Activated CD4-positive, CD25-positive, alpha-beta regulatory T cell treated with anti-CD3 and anti-CD28 coated beads, Interleukin-2, amount 50 U/mL, for 72 hours (primary cell): Measurements from ENCODE around the gene NEK1.
"Not testable (repeated sequence)": the region's sequence is repeated elsewhere in the genome, so short reads cannot be mapped to it uniquely, and the experiment has no call there.

Experiments used
- DNase-seq: peaks from one replicate; pipeline ENCODE4 v3.0.0; 2021

The NEK1 gene

DNA sequence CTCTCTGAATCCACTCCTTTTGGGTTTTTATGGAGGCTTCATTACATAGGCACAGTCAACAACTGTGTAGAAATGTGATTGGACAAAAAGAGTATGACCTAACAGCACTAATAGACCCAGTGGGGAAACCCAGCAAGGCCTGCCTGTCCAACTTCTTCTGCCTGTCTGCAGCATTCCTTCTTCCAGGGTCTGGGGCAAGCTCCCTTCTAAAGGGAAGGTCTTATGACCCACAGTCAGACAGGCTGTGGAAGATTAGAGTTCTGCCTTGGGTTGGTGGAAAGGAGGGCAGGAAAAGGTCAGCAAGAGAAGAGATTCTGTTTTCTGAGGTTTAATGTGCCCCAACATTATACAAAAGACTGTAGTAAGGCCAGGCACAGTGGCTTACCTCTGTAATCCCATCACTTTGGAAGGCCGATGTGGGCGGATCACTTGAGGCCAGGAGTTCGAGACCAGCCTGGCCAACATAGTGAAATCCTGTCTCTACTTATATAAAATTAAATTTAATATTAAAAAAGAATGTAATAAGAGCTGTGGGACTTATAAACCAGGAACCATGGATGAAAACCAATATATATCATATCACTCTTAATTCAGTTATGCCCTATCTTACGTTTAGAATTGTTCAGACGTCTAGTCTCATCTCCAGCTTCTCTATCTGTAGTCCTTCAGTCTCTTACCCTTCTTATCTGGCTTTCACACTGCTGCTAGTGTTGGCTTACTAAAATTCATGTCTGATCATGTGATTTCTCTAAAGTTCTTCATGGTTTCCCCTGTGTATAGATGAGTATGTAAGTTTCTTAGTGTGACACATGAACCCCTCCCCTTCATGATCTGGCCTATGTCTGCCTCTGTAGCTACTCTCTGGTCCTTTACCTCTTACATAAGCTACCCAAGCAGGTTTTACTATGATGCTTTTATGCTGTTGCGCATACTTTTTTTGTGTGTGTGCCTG, 14.2 kb upstream of the NEK1 start:
- no peak for DNase-seq

DNA sequence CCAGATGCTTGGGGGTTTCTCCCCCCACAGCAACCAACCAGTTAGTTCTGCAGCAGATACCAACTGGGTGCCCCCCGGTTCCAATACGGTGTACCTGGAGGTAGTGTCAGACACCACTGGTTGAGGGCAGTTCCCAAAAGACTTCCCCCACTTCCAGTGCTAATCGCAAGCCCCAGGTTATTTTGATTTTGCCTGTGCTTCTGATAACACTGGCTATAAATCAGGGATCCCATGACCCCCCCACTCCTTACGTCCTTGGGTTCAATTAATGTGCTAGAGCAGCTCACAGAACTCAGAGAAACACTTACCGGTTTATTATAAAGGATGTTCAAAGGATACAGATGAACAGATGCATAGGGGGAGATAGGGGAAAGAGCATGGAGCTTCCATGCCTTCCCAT, 13.5 kb upstream of the NEK1 start:
- no peak for DNase-seq

- DNase-seq, result not testable (repeated sequence)
Observed at GRCh38 chr4:169624012-169624411, 11.6 kb upstream of the NEK1 start.

DNA sequence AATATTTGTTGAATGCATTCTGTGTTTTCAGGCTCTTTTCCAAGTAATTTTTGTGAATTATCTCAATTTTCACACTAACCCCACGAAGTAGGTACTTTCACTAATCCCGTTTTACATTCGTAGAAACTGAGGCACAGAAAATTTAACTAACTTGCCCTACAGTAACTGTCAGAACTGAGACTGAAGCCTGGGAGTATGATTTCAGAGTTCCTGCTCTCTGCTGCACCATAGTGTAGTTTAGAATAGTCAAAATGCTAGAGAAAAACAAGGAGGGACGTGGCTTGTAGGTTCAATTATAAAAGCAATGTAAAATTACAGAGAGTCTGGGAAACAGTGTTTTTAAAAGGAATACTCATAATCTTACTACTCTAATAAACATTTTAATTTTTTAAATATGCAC, 10.2 kb upstream of the NEK1 start:
- DNase-seq, result no peak

DNA sequence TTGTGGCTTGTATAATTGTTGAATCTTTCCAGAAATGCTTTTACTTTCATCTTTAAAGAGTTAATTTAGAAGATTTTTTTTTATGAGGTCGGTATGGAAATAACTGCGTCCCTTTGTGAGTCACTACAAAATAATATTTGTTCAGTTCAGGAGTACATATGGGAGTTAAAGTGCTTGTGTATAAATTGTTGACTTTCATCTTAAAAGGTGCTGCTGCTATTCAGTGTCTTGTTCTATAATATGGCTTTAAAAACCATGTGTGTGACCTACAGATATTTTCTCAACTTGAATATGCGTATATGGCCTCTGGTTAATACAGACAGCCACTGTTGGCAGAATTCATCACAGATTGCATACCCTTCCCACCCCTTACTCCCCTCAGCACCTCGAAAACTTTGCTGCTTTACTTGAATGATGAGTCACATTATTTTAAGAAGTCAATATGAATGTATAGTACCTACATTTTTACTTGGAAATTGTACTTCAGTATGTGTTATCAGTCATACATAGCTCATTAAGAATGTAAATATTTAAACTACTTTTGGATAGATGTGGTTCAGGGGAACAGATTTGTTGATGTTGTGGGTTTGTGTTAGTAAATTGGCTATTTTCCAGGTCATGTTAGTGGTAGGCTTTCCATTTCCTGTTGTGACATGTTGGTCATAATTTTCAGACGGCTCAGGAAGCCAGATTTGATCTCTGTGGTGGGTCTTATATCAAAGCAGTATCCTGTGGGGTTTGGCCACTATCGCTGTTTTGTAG, 9.5 kb upstream of the NEK1 start:
- DNase-seq, result no peak

DNA sequence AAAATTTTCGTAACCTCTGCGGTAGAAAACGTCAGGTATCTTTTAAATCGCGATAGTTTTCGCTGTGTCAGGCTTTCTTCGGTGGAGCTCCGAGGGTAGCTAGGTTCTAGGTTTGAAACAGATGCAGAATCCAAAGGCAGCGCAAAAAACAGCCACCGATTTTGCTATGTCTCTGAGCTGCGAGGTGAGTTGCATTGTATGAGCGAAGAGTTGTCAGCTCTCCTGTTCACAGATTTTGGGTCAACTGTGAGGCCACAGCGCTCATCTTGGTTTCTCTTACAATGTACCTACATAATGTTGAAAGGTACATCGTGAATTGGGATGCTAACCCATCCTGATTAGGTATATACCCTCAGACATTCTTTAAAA, 8.5 kb upstream of the NEK1 start:
- DNase-seq, result no peak

DNA sequence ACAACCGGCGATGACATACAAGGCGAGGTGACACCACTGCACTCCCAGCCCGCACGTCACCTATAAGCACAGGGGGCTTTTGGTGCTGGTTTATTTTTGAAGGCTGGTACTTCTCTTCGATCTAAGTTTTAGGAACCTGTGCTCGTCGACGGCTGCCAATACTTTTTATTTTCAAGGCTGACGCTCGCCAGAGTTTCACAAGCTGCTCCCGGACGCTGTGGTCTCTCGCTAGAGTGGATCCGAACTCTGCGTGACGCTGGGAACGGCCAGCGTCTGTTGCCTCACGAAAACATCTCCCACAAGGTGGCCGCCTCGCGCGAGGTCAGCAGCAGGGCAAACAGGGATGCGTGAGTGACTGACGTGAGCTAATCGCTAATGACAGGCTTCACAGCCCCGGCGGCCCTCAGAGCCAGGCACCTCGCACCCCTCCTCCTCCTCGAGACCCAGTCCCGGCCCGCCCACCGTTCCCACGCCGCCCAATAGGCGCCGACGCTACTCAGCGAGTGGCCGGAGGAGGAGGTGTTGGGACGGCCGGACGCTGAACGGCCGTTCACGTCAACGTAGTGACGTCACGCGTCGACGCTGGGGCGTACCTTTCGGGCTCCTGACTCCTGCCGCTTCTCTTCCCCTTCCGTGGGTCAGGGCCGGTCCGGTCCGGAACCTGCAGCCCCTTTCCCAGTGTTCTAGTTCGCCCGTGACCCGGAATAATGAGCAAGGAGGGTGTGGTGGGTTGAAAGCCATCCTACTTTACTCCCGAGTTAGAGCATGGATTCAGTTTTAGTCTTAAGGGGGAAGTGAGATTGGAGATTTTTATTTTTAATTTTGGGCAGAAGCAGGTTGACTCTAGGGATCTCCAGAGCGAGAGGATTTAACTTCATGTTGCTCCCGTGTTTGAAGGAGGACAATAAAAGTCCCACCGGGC, 7.8 kb upstream of the NEK1 start, which contains the start of gene CLCN3:
Gene CLCN3, plus strand, starts transcription at position 621 of the 922 bp plus-strand sequence. CDS start 15,351 bp downstream, outside the sequence.
- peak; percentile 95 for DNase-seq

DNA sequence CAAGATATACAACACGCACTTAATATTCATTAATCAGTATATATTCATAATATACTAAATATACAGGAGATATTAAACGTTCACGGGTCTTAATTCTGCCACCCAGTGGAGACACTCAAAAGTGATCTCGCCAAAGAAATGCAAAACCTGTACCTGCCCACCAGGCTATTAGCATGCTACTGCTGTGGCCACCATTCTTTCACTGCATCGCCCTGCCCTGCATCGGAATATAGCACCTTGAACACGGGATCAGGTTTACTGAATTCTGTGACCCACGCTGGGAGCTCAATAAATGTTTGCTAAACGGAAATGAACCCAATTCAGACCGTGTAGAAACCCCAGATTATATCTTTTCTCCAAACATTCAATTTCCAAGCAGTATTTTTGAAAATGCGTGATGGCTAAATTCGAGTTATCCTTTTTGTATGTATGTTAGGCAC, 7.2 kb upstream of the NEK1 start:
- DNase-seq, result peak; percentile 50

GRCh38 chr4:169618986-169619385, 6.6 kb upstream of the NEK1 start:
- no peak for DNase-seq

DNA sequence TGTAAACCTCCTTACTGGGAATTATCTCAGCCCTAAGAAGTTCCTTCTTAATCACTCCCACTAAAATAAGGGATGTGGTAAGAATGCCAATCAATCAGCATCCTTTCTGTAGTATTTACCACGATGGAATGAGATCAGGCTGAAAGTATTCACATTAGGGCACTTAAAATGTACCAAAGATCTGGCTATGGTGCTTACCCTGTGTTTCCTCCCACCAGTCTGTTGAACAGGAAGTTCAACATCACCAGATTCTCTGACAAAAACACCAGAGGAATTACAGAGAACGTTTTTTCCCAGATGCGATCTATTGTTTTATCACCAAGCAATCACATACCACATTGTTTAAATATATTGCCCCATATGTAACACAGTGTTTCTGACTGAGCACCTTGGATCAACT, 5.9 kb upstream of the NEK1 start:
- no peak for DNase-seq

DNA sequence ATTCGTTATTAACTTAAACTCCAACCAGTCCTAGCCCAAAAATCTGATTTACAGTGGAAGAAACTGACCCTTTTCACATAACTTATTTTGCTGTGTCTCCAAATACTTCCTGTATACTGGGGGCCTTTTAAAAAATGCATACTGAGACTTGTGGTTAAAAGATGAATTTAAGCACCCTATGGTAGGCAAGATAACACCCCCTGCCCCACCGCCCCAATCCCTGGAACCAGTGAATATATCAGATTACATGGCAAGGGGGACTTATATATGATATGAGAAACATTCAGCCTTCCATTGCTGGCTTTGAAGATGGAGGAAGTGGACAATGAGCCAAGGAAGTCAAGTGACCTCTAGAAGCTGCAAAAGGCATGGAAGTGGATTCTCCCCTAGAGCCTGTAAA, 4.9 kb upstream of the NEK1 start:
- no peak for DNase-seq

- DNase-seq, result no peak
Observed at GRCh38 chr4:169616846-169617245, 4.5 kb upstream of the NEK1 start.

DNA sequence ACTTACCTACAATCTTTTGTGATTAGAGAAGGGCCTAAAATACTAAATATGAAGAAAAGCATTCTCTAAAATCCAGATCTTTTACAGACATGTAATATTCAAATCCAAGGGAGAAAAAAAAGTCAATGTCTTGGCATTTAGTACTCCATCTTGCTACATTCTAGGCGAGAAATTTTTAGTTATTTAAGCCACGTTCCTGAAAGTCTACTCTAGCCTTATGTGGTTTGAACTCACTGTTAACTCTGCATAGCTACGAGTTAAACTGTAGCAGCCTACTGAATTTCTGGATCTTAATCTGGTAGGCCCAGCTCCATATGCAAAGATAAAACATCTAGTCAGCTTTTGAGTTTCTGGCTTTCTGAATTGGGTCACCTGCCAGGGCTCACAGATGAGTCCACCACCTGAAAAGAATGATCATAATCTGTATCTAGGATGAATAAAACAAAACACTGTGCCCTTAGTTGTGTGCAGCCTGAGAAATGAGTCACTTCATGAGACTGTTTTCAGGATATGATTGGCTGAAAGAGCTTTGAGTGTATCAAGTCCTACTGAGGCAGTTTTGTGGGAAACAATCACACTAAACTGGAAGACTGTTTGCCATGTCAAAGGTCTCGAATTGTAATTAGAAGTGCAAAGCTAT, 3.2 kb upstream of the NEK1 start:
- no peak for DNase-seq

DNA sequence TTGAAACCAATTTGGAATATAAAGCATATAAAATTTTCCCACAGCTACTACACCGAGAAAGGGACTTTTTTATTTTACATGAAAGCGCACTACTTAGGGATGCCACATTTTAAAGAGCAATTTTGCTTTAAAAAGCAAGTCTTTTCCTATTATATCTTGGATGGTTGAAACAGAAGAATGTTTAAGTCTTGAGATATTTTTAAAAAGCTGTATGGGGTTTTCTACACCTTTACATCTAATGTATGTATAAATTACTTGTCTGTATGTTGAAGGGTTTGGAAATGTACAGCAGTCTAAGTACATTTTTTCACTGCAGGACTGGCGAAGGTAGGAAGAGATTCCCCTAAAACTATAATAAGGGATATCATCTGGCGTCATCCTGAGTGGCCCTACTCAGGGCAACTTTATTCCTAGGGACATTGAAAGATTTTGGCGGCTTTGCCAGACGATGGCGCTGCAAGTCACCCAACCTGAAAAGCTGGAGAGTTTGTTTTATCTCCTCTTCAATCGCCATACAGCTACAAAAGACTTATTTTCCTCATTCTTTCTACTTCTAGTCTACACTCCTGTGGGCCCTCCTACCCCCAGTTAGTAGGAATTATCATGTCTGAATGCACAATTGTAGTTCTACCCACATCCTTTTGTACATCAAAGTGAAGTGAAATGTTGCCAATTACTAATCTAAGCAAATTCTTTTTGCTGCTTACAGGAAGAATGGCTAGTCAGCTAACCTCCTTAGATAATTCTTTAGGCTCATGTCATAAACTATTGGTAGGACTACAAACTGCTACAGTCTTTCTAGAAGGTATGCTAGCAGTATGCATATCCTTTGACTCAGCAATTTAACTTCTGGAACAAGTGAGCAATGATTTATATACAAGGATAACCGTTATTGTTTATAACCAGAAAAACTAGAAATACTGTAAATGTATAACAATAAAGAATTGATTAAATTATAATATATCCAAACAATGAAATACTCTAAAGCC, 782 bp upstream of the NEK1 start:
- peak; percentile 65 for DNase-seq

GRCh38 chr4:169611157-169611556, 1.2 kb downstream of the NEK1 start:
- no peak for DNase-seq

GRCh38 chr4:169604903-169605331, 7.5 kb downstream of the NEK1 start:
- no peak for DNase-seq

GRCh38 chr4:169604131-169604900, 8.1 kb downstream of the NEK1 start:
- DNase-seq, result no peak

- DNase-seq, result no peak
Observed at GRCh38 chr4:169603312-169603711, 9.1 kb downstream of the NEK1 start.

- no peak for DNase-seq
Observed at GRCh38 chr4:169601016-169601771, 11.2 kb downstream of the NEK1 start.
